Upper lobe of left lung (tissue), 4 donors: ENCODE results near the gene PLAC8L1.

ENCODE experiments used
- CTCF ChIP-seq, 6 experiments: fragments of 450-650 bp in 4 of 6; fragments of 200-600 bp in 2 of 6; sonication (generic) in 2 of 6; IDR thresholded peaks; one replicate each; pipeline ENCODE4 v1.5.1; 2016 to 2019; ENCODE audit warnings: antibody characterized with exemption in 6 of 6
- POLR2A ChIP-seq, 4 donors: fragments of 450-650 bp; IDR thresholded peaks; one replicate each; pipeline ENCODE4 v1.5.1; 2016 to 2017; ENCODE audit warnings: antibody characterized with exemption in 4 of 4, mild to moderate bottlenecking in 2 of 4

GRCh38 chr5:146088098-146088497 is 17.3 kb downstream of the PLAC8L1 start:
- TF ChIP-seq CTCF (IDR thresholded peaks at IDR 0.05): no peak
- TF ChIP-seq POLR2A (IDR thresholded peaks at IDR 0.05): no peak
